Measurements from ENCODE around the gene STUM.

STUM gene

GRCh38 chr1:226531360-226532093 lies 17.0 kb upstream of the STUM start:
- H4K20me1 ChIP-seq = no peaks in the 10 kb centered on the region
- H3K4me2 ChIP-seq = no peak overlapping the region
- no peaks in the 10 kb centered on the region for H3K27me3 ChIP-seq
- no peak overlapping the region for H3K9ac ChIP-seq
- H3K36me3 ChIP-seq = no peaks in the 10 kb centered on the region
- H3K4me3 ChIP-seq = no peak overlapping the region
- TF ChIP-seq Cebpa-rat (IDR thresholded peaks at IDR 0.05) = no peak
- H3K9me3 ChIP-seq (replicated peaks in 1 of 11) = no peaks in the 10 kb centered on the region
- H3K27ac ChIP-seq = no peak overlapping the region
- H3K4me1 ChIP-seq = no peaks in the 10 kb centered on the region

DNA sequence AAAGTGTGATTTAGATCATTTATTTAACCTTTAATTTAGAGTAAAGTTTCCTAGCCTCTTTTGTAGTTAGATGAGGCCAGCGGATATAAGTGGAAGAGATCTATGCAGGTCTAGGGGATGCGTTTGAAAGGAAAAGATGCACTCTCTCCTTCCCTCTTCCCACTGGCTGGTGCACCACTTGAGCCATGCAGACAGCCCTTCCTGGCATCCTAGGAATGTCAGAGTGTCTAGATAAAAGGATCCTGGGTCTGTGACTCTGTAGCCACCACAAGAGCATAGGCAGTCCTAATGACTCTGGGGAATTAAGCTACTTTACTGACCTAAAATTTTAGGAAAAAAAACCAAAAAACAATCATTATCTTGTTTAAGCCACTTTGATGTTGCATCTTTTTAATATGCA lies 16.0 kb upstream of the STUM start:
- Histone ChIP-seq H3K9me3 (replicated peaks in 1 of 11) (no peaks in the 10 kb centered on the region), H3K9ac (no peak overlapping the region), H3K4me1 (no peaks in the 10 kb centered on the region), H3K27me3 (no peaks in the 10 kb centered on the region), H3K4me3 (no peak overlapping the region), H3K36me3 (no peaks in the 10 kb centered on the region), H3K27ac (no peak overlapping the region), H3K4me2 (no peak overlapping the region), H4K20me1 (no peaks in the 10 kb centered on the region)
- TF ChIP-seq Cebpa-rat (IDR thresholded peaks at IDR 0.05) = no peak

DNA sequence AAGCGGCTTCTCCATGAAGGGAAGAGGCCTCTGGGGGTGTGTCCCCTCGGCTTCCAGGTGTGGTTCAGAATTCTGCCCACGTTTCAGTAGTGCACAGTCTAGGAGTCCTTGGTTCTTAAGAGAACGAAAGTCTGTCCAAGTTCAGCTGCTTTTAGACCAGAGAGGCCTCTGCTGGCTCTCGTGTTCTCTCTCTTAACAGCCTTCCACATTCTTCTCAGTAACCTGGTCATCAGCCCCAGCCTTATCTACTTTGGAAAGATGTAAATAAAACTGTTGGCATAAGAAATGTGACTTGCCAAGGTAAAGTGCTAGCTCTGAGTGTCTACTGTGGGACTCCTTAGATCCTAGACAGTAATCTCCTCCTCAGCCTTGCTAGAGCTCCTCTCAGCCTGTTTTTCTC lies 15.3 kb upstream of the STUM start:
- Histone ChIP-seq H4K20me1 (no peaks in the 10 kb centered on the region), H3K4me3 (no peak overlapping the region), H3K9me3 (replicated peaks in 1 of 11) (no peaks in the 10 kb centered on the region), H3K4me1 (no peaks in the 10 kb centered on the region), H3K27ac (no peak overlapping the region), H3K4me2 (no peak overlapping the region), H3K27me3 (no peaks in the 10 kb centered on the region), H3K36me3 (no peaks in the 10 kb centered on the region), H3K9ac (no peak overlapping the region)
- no peak for TF ChIP-seq Cebpa-rat (IDR thresholded peaks at IDR 0.05)

GRCh38 chr1:226534098-226534497 lies 14.5 kb upstream of the STUM start:
- Histone ChIP-seq H4K20me1 (no peaks in the 10 kb centered on the region), H3K4me2 (no peak overlapping the region), H3K27ac (no peak overlapping the region), H3K36me3 (no peaks in the 10 kb centered on the region), H3K9me3 (replicated peaks in 1 of 11) (no peaks in the 10 kb centered on the region), H3K4me1 (no peaks in the 10 kb centered on the region), H3K9ac (no peak overlapping the region), H3K4me3 (no peak overlapping the region), H3K27me3 (no peaks in the 10 kb centered on the region)
- no peak for TF ChIP-seq Cebpa-rat (IDR thresholded peaks at IDR 0.05)

DNA sequence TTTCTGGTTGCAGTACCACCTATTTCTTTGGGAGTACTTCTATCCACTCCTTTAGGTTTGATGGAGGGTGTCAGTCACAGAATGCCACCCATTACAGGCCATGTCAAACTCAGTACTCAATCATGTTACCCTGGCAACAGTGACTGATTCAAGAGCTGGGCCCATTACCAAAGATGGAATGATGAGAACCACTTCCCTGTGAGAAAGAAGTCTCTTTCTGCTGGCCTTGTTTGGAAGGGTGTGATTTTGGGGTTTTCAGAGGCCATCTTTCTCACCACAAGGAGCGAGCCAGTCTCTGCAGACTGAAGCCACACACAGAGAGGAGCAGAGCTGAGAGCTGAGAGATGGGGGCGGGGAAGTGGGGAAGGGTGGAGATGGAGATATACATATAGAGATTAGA lies 13.9 kb upstream of the STUM start:
- H3K9ac ChIP-seq = no peak overlapping the region

DNA sequence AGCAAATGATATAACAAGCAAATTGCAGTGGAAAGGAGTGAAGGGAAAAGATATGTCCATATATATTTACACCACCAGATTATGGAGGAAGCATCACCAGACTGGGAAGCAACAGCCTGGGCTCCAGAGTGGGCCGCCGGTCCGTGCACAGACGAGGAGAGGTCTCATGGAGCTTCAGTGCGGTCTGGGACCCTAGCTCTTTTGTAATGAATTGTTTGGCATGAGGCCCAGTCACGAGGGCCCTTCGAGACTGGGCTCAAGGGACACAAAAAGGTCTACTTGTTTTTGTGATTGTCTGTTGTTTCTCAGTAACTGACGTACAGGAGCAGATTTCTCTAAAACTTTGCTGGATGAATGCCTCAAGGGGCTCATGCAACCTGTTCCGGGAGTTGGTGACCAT lies 12.9 kb upstream of the STUM start:
- H3K4me3 ChIP-seq = no peak overlapping the region
- H3K4me1 ChIP-seq = no peaks in the 10 kb centered on the region
- no peaks in the 10 kb centered on the region for H4K20me1 ChIP-seq
- TF ChIP-seq Cebpa-rat (IDR thresholded peaks at IDR 0.05) = no peak
- no peaks in the 10 kb centered on the region for H3K36me3 ChIP-seq
- H3K9me3 ChIP-seq (replicated peaks in 1 of 11) = no peaks in the 10 kb centered on the region
- H3K27me3 ChIP-seq = no peaks in the 10 kb centered on the region
- H3K27ac ChIP-seq = no peak overlapping the region
- H3K4me2 ChIP-seq = no peak overlapping the region
- H3K9ac ChIP-seq = no peak overlapping the region

More for the DNA sequence above, 13.9 kb upstream of the STUM start:
- Histone ChIP-seq H3K4me1 (no peaks in the 10 kb centered on the region), H3K9me3 (replicated peaks in 1 of 11) (no peaks in the 10 kb centered on the region), H3K27me3 (no peaks in the 10 kb centered on the region), H4K20me1 (no peaks in the 10 kb centered on the region), H3K4me3 (no peak overlapping the region), H3K36me3 (no peaks in the 10 kb centered on the region), H3K4me2 (no peak overlapping the region), H3K27ac (no peak overlapping the region)
- TF ChIP-seq Cebpa-rat (IDR thresholded peaks at IDR 0.05) = no peak

DNA sequence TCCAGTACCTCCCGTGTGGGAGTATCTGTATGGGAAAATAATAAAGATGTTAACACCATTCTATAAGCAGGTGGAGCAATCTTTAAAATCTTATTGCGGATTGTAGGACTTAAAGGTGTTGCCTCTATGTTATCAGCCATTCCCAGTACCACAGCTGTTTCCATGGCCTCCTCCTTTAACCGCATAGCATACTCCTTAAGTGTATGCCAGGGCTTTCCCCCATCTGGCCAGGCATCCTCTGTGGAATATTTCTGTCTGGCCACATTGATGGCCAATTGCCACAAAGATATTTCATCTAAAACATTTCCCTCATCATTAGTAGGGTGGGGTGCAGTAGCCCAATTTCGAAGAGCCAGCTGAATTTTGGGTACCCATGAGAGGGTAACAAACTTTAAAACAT lies 7.3 kb upstream of the STUM start:
- no peaks in the 10 kb centered on the region for H3K36me3 ChIP-seq
- no peak overlapping the region for H3K9ac ChIP-seq
- no peak overlapping the region for H3K4me2 ChIP-seq
- H3K27me3 ChIP-seq = no peaks in the 10 kb centered on the region; a peak in 2 of 22 replicates
- H3K27ac ChIP-seq = no peak overlapping the region
- TF ChIP-seq Cebpa-rat (IDR thresholded peaks at IDR 0.05) = no peak
- no peak overlapping the region for H3K4me3 ChIP-seq
- no peaks in the 10 kb centered on the region for H4K20me1 ChIP-seq
- no peaks in the 10 kb centered on the region for H3K4me1 ChIP-seq
- no peaks in the 10 kb centered on the region for H3K9me3 ChIP-seq (replicated peaks in 1 of 11)

- peaks cover 0 to 4% (median 0%) of the 10 kb centered on the region in 11 experiments; a peak in 3 of 22 replicates for H3K27me3 ChIP-seq
- no peak overlapping the region for H3K4me3 ChIP-seq
- H3K4me1 ChIP-seq = no peaks in the 10 kb centered on the region
- H3K27ac ChIP-seq = no peak overlapping the region
- no peaks in the 10 kb centered on the region for H3K9me3 ChIP-seq (replicated peaks in 1 of 11)
- no peak overlapping the region for H3K9ac ChIP-seq
- H4K20me1 ChIP-seq = no peaks in the 10 kb centered on the region
- TF ChIP-seq Cebpa-rat (IDR thresholded peaks at IDR 0.05) = no peak
- no peak overlapping the region for H3K4me2 ChIP-seq
- H3K36me3 ChIP-seq = no peaks in the 10 kb centered on the region
Measured at GRCh38 chr1:226541631-226542622, 6.6 kb upstream of the STUM start.

DNA sequence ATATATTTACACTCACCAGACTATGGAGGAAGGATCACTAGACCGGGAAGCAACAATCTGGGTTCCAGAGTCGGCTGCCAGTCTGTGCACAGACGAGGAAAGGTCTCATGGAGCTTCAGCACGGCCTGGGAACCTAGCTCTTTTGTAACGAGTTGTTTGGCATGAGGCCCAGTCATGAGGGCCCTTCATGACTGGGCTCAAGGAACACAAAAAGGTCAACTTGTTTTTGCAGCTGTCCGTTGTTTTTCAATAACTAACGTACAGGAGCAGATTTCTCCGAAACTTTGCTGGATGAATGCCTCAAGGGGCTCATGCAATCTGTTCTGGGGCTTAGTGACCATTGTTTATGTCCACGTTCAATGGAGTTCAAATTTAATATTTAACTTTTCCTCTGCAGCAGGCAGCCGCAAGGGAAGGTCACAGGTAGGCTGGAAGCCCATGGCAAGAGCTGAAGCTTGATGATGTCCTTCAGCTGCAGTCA lies 5.9 kb upstream of the STUM start:
- Histone ChIP-seq H3K9ac (no peak overlapping the region), H3K4me3 (no peak overlapping the region), H3K4me1 (no peaks in the 10 kb centered on the region), H3K27ac (no peak overlapping the region), H4K20me1 (no peaks in the 10 kb centered on the region), H3K36me3 (no peaks in the 10 kb centered on the region), H3K4me2 (no peak overlapping the region), H3K27me3 (peaks cover 0 to 10% (median 2%) of the 10 kb centered on the region in 11 experiments; a peak in 15 of 22 replicates), H3K9me3 (replicated peaks in 1 of 11) (no peaks in the 10 kb centered on the region)
- no peak for TF ChIP-seq Cebpa-rat (IDR thresholded peaks at IDR 0.05)

Data from BLaER1 treated with 17β-estradiol and CSF1 and Interleukin-3, amounts not matched to agents 10 nM and 100 nM (cell line).